SH-SY5Y (cell line): Measurements from ENCODE around the gene RBM4B.

Experiments
- GATA2 ChIP-seq: IDR thresholded peaks from 2 replicates; pipeline ENCODE4 v1.6.1; 2011; ENCODE audit warnings: mild to moderate bottlenecking, low read depth, low read length
- GATA3 ChIP-seq: IDR thresholded peaks from 2 replicates; pipeline ENCODE4 v1.6.1; 2011; ENCODE audit warnings: low read depth, mild to moderate bottlenecking, low read length, moderate library complexity

The RBM4B gene

DNA sequence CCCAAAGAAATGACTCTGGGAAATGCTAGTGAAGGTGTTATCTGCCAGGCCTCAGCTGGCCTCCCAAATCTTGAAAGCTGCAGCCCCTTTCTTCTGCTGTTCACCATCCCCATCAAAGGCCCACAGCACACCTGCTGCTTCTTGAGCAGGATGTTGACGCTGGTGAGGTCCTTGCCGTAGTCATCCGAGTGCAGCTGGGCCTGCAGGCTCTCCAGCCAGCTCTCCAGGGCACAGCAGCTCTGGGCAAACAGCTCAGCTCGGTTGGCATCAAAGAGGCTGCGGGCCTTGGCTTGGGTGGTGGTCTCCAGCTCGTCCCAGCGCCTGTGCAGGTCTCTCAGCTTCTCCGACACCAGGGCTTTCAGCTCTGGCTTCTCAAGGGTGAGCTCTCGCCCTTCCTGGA is 18.5 kb upstream of the RBM4B start:
- TF ChIP-seq GATA3 (no peak), GATA2 (no peak)

DNA sequence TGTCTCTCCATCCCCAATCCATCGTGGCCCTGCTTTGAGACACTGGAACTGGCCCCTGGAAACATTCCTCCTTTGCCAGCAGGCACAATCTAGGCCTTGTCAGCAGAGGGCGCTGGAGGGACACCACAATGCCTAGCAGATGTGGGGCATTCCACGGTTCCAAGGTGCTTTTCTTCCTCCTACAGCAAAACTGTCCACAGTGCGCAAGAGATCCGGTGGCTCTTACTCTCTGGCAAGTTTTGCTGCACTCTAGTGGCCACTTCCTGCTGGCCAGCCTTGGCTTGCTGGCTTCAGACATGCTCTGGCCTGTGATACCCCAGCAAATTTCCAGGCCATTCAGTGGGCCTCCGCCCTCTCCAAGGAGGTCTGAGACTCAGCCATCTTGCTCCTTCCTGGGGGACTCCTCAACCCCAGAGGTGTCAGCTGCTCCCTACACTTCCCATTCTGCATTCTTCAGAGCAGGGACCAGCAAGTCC is 17.1 kb upstream of the RBM4B start:
- TF ChIP-seq GATA2: no peak
- TF ChIP-seq GATA3: no peak

DNA sequence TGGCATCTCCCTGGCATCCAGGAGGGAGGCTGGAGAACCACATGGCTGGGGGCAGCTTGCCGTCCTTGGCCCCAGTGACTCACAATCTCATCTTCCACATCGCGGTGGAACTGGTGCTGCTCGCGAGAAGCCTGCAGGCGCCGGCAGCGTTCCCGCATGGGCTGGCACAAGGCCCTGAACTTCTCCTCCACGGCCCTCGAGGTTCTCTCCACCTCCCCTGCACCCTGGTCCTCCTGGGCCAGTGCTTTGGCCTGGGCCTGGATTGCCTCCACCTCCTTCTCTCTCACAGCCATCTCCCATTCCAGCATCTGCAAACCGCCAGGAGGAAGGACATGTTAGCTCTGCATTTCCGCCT is 16.3 kb upstream of the RBM4B start:
- no peak for TF ChIP-seq GATA2
- no peak for TF ChIP-seq GATA3

DNA sequence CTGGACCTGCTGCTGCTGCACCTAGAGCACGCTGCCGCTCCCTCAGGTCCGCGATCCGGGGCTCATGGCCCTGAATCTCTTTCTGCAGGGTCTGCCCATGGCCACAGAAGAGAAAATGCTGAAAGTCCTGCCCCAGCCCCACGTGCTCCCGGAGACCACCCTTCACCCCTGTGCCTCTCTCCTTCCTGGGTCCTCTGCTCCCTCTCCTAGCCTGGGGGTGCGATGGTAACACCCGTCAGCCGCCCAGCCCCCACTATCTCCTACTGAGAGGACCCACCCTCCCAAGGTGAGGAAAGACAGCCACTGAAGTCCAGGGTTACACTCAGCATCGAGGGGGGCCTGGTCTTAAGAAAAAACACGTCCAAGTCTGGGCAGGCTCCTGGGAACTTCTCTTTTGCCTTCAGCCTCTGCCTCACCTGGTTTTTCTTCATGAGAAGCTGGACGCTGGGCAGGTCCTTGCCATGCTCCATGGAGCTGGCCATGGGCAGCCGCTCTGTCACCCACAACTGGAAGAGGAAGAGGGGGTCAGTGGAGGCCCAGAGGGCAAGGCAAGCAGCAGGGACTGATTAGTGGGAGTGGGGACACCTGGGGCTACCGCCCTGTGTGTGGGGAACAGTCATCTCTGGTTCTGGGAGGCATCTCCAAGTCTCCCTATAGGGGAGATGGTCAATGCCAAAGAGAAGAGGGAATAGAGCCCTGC is 15.8 kb upstream of the RBM4B start:
- no peak for TF ChIP-seq GATA3
- no peak for TF ChIP-seq GATA2

DNA sequence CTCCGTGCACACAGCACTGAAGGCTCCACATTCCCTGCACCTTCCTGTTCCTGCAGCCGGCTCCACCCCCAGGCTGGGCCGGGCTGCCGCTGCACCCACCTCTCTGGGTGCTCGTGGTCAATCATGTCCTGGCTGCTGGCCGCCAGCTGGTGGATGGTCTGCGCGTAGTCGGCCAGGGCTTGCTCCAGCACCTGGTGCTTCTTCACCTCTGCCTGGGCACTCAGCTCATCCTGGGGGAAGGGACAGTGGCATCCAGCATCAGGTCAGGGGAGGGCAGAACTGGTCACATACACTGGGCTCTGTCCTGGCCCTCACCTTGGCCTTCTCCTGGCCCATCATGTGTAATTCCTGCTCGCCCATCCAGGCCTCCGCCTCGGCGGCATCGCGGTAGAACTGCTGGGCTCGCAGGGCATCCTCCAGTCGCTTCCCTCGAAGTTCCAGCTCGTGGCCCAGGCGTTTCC is 15.2 kb upstream of the RBM4B start:
- TF ChIP-seq GATA2 (no peak), GATA3 (no peak)

DNA sequence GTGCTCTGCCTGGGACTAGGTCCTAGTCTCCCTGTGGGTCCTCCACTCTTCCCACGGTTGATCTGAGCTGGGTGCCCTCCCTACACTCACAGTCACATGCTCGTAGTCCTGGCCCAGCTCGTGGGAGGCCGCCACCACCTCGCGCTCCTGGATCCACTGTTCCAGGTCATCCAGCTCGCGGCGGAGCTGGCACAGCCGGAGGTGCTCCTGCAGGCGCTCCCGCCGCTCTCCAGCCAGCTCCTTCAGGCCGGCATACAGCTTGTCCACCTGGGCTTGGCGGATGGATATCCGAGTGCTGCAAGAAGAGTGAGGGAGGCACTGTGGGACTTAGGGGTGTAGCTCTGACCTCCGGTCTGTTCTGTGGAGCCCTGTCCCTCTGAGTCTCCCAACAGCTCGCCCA is 14.8 kb upstream of the RBM4B start:
- TF ChIP-seq GATA3: no peak
- TF ChIP-seq GATA2: no peak

DNA sequence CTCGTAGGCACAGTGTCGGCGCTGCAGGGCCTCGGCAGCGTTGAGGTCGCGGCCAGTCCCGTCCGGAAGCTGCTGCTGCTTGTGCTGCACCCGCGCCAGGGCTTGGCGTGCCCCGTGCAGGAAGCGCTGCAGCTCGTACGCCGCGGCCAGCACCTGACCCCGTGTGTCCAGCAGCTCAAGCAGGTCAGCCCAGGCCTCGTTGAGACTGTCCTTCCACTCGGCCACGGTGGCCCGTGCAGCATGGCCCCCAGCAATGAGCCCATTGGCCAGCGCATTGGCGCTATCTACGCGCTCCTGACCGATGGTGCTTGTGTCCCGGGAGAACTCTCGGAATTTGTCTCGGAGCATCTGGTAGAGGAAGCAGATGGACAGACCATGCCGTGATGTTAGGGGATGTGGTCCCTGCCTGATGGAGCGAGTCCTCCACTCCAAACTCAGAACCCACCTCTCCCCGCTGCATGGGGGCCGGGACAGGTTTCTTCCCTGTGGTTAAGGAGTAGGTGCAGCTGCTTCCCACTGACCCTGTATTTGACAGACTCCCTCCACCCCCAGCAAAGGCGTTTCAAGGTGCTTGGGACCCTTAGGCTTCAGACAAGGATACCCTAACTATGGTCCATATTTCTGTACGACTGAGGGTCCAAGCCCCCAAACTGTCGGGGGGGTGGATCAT is 13.8 kb upstream of the RBM4B start:
- TF ChIP-seq GATA2 (no peak), GATA3 (no peak)

DNA sequence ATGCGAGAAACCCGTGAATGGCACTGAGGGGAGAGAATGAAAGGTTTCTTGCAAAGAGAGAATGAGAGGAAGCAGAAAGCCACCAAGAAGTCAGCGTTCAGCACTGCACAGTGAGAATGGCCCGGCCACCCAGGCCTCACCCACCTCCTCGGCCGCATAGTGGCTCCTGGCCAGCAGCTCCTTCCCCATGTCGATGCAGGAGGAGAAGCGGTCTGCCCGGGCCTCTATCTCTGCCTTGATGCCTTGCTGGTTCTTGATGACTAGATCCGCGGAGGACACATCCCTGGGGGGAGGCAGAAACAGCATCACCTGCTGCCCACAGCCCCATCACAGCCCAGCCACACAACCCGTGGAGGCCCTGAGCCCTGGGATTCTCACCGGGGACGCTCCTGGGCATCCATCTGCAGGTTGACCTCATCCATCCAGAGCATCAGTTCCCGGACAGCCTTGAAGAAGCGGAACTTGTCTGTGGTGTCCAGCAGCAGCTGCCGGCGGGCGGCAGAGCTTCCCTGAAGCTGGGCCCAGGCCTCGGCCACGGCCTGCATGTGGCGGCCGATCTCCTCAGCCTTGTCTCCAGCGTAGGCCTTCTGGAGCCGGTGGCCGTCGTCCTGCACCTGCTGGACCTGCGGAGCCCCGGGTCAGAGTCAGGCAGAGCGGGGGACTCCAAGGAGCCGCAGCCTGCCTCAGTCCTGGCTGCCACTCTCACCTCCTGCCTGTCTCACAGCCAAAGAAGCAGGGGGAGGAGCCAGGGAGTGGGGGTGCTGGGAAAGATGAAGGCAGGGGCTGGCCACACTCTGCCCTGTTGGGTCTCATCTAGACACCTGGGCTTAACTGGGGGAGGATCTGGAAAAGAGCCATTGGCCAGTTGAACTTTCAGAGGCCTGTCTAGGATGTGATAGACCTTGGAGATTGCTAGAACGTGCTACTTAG is 12.2 kb upstream of the RBM4B start:
- TF ChIP-seq GATA3 (no peak), GATA2 (no peak)

DNA sequence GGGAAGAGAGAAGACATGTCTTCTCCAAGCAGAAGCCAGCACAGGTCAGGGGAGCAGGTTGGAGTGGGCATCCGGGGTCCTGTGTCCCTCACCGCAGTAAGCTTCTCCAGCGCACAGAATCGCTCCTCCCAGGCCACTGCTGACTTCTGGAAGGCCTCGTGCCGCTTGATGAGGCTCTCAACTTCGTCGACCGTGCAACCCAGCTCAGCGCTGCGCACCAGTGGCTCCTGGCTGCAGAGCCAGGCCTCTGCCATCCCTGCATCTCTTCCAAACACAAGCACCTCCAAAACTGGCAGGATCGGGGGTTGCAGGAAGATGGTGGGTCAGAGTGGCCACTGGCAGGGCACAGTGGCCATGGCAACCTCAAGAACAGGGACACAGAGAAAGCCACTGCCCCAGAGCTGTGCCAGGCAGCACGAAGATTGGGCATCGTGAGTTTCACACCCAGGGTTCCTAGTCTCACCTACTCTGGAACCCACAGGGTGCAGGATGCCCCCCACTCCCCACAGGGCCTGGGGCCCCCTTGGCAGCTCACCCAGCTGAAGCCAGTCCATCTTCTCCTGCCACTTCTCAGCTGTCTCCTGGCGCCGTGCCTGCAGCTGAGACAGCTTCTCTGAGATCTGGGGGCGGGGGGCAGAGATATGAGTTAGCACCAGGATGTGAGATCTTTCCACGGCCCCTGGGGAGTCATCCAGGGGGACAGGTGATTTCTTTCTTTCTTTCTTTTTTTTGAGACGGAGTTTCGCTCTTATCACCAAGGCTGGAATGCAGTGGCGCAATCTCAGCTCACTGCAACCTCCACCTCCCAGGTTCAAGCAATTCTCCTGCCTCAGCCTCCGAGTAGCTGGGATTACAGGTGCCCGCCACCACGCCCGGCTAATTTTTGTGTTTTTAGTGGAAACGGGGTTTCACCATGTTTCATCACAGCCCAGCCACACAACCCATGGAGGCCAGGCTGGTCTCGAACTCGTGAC is 11.2 kb upstream of the RBM4B start:
- TF ChIP-seq GATA3 (no peak), GATA2 (no peak)

DNA sequence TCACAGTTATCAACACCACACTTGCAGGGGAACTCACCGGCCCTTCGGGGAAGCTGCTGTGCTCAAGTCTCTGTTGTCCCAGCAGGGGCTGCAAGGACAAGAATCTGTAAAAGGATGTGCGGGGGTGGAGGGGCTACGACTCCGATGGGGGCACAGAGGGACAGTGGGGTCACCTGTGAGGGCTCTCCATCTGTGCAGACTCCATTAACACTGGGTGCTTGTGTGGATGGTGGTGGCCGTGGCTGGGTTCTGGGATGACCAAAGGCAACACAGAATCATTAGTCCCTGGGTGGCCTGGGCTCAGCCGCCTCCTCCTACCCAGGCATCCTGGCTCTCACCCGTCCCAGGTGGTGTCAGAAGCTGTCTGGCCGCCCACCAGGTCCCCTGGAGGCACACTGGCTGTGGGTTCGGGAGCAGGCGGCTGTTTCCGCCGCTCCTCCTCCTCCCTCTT is 10.2 kb upstream of the RBM4B start:
- TF ChIP-seq GATA3: no peak

DNA sequence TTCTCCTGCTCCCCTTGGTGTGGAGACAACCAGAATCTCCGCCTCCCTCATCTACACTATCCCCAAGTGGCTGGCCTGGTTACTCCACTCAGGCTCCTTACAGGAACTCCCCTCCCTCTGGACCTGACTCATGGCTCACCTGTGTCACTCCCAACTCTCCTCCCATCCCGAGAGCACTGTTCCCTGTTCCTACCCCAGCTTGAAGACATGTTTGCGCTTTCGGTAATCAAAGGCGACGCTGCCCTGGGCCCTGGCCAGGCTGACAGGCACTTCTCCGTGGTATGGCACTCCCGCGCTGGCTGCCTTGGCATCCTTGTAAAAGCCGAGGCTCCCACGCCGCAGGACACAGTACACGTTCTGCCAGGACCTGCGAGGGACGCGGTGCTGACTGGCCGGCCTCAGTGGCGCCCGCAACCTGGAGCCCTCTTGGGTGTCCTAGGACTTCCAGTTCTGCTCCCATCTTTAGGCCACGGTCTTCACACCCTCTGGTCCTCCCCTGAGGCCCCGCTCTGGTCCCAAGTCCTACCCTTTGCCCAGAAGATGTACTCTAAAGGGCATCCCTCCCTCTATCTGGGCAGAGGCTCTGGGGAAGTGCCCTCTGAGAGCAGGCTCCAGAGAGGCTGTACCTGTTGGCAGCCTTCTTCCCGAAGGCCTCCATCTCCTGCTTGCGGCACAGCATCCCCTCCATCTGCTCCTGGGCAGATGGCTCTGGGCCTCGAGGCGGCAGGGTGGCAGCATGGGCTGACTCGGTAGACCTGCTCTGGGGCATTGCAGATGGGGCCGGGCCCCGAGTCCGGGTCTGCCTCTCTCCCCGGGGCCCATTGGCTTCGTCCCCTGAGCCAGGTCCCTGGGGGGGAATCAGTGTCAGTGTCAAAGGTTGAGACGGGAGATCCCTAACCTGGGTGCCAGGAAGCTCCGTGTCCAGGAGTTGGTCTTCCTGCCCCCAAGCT is 9.4 kb upstream of the RBM4B start:
- TF ChIP-seq GATA2 (no peak), GATA3 (no peak)

DNA sequence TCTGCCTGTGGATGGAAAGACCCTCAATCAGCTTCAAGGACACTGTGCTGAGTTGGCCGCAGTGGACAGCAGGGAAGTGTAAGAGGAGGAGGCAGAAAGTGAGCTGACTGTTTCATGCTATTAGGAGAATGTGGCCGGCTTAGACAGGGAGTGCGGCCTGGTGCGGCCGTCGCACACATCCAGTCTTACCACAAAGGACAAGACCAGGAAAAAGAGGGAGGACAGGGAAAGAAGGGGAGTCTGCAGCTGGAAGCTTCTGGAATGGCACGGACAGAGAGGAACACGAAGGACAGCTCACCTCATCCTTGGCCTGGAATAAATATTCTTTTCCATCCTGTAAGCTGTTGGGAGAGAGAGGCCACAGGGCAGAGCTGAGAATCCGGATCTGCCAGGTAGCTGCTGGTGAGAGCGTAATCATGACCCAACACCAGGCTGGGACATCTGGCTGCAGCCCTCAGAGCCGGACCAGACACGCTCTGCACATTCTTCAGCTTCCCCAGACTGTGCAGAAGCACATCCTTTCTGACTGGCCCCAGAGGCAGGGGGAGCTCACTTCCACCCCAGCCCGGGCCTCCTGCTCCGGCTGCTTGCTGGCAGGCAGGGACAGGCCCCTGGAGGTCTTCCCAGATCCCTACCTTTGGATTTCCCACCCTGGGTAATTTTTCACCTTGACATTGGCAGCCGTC is 8.6 kb upstream of the RBM4B start:
- no peak for TF ChIP-seq GATA2
- TF ChIP-seq GATA3: no peak
